Thyroid gland (tissue), 4 donors: ENCODE measurements around the gene CYP3A5. TPM values are rescaled to one million over a fixed set of nuclear protein-coding genes. Genes with fewer than 3 reads are reported as not detected.
"Not testable (repeated sequence)": the region's sequence is repeated elsewhere in the genome, so short reads cannot be mapped to it uniquely, and the experiment has no call there.

ENCODE experiments used
- DNase-seq, 2 donors: peaks; one replicate each; pipeline ENCODE4 v3.0.0-alpha.2; 2019
- H3K27ac ChIP-seq, 3 donors: fragments of 200-600 bp; sonication (generic); 1 replicate in 2 of 3; 2 replicates in 1 of 3; pipeline ENCODE4 v1.5.1; 2016 to 2019; ENCODE audit warnings: mild to moderate bottlenecking in 1 of 3, moderate library complexity in 1 of 3
- H3K27me3 ChIP-seq: fragments of 200-600 bp; sonication (generic); one replicate; pipeline ENCODE4 v1.5.1; 2019
- H3K36me3 ChIP-seq, 2 donors: fragments of 200-600 bp; sonication (generic); one replicate each; pipeline ENCODE4 v1.5.1; 2016 to 2019
- H3K4me1 ChIP-seq, 2 donors: fragments of 200-600 bp; sonication (generic); one replicate each; pipeline ENCODE4 v1.5.1; 2017 to 2019
- H3K4me3 ChIP-seq, 3 donors: fragments of 200-600 bp; sonication (generic); replicated peaks in 1 of 3; 1 replicate in 2 of 3; 2 replicates in 1 of 3; pipeline ENCODE4 v1.5.1; 2016; ENCODE audit warnings: mild to moderate bottlenecking in 1 of 3
- H3K9me3 ChIP-seq: fragments of 200-600 bp; sonication (generic); one replicate; pipeline ENCODE4 v1.5.1; 2017
- CTCF ChIP-seq, 6 experiments: fragments of 200-600 bp in 3 of 6; fragments of 450-650 bp in 3 of 6; sonication (generic) in 3 of 6; IDR thresholded peaks; one replicate each; pipeline ENCODE4 v1.5.1; 2016 to 2019; ENCODE audit warnings: antibody characterized with exemption in 6 of 6, mild to moderate bottlenecking in 2 of 6, inconsistent platforms in 1 of 6, moderate library complexity in 1 of 6
- POLR2A ChIP-seq, 2 donors: fragments of 450-650 bp; IDR thresholded peaks; one replicate each; pipeline ENCODE4 v1.6.1; 2017; ENCODE audit warnings: antibody characterized with exemption in 2 of 2, mild to moderate bottlenecking in 2 of 2, moderate library complexity in 1 of 2
- WGBS, 2 donors: methylation state at CpG; one replicate each; pipeline ENCODE4 v1.1.5; 2017; 5-methylcytosine and 5-hydroxymethylcytosine counted together
- intact Hi-C: fragments of 100-400 bp; cut with DNase I; formaldehyde crosslinking; loops from one replicate; pipeline ENCODE4 v1.15.1; 2023
- total RNA-seq, 4 donors: library from RNA; depleted of rRNA; stranded (reverse); fragments of >200 nt; gene quantifications; one replicate each; pipeline ENCODE4 v1.2.3, GENCODE V29; 2016

The CYP3A5 gene
- total RNA-seq, 4 donors from 2014 or later = 0.24 to 1.2 (median 0.73) TPM

DNA sequence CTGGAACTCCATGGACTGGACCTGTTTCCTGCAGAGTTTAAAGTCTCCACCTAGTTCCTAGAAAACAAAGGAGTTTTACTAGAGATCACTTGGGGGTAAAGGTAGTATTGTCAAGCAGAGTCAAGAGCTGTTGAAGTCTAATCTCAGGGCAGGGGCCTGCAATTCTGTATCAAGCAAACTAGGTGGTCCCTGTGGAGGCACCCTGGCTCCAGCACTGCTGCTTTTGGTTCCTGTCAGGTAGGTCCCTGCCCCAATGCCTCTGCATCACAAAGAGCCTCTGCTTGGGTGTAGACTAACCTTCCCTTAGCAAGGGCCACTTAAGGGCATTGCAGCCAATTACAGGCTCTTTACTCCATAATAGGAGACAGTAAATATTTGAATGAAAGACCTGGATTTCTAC is 40.5 kb downstream of the CYP3A5 start:
- DNase-seq = no peak
- peaks cover 0 to 3% of the 10 kb centered on the region in 2 donors for H3K4me1 ChIP-seq
- no peaks in the 10 kb centered on the region for H3K9me3 ChIP-seq
- H3K36me3 ChIP-seq = no peaks in the 10 kb centered on the region
- intact Hi-C loops = no loop called here
- TF ChIP-seq CTCF (IDR thresholded peaks at IDR 0.05) (no peak), POLR2A (IDR thresholded peaks at IDR 0.05) (no peak)
- H3K27me3 ChIP-seq = no peaks in the 10 kb centered on the region
- no peak overlapping the region for H3K27ac ChIP-seq
- H3K4me3 ChIP-seq = no peak overlapping the region

DNA sequence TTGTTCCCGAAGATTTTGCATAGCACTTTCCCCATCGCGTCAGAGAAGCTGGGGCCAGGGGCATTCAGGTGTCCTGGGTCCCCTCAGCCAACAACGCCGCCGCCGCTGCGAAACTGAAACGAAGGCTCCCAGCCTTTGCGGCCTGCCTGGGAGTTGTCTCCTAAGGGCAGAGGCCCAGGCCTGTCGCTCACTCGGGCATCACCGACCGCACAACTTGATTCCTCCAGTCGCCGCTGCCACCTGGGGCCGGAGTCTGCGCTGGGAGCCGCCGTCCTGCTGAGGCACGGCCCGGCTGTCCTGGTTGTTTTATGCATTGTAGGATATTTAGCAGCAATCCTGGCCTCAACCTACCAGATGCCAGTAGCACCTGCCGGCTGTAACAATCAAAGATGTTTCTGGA is 41.1 kb downstream of the CYP3A5 start:
- Histone ChIP-seq H3K4me1 (peaks cover 0 to 3% of the 10 kb centered on the region in 2 donors), H3K27me3 (no peaks in the 10 kb centered on the region), H3K27ac (no peak overlapping the region), H3K4me3 (no peak overlapping the region), H3K9me3 (no peaks in the 10 kb centered on the region), H3K36me3 (no peaks in the 10 kb centered on the region)
- WGBS, 2 donors = 96% methylated on average over 23 of the region's 23 CpGs
- TF ChIP-seq POLR2A (IDR thresholded peaks at IDR 0.05) (no peak), CTCF (IDR thresholded peaks at IDR 0.05) (no peak)
- DNase-seq = no peak
- intact Hi-C loops = no loop called here

- intact Hi-C loops, H3K9me3 ChIP-seq, H3K4me3 ChIP-seq, H3K27ac ChIP-seq, H3K36me3 ChIP-seq, H3K4me1 ChIP-seq, DNase-seq, H3K27me3 ChIP-seq: not testable (repeated sequence)
- 84% methylated on average over 2 of the region's 2 CpGs for WGBS, 2 donors
Measured at GRCh38 chr7:99637414-99637813, 42.4 kb downstream of the CYP3A5 start.

DNA sequence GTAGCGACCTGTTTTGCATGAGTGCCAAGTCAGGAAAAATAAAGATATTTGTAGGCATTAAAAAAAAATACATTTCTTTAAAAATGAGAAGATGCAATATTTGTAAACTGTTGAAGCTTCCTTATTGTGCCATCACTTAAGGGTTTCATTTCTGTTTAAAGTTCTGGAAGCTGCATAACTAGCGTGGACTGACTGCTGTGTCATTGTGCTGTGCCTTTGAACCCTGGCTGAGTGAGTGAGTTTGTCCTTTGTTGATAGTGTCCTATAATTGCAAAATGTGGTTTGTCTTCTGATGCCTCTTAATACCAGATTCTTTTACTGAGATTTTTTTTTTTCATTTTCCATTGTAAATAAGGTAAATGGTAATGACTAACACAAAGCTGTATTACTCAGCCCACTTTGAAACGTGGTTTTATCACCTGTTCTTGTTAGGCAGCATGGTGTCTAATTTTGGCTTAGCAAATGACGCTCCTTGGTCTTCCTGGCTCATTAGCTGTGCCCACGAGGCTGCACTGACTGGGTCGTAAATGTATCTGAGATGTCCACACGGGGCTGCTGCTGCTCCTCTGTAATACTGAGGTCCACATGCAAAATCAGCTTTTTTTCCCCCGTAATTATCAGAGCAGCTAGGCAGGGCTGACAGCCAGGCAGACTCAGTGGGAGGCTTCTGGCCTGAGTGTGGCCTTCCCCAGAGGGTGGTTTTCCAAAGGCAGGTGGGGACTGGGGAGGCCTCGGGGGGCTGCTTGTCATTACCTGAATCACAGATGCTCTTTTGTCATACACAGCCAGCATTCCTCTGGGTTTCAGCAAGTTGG is 48.3 kb downstream of the CYP3A5 start:
- no peak for DNase-seq
- no peak for TF ChIP-seq POLR2A (IDR thresholded peaks at IDR 0.05)
- TF ChIP-seq CTCF (IDR thresholded peaks at IDR 0.05) = no peak
- H3K36me3 ChIP-seq = peaks cover 30 to 45% of the 10 kb centered on the region in 2 donors
- 64 to 69% methylated on average over 9 of the region's 9 CpGs for WGBS, 2 donors
- no peak overlapping the region for H3K4me3 ChIP-seq
- peaks cover 0 to 3% of the 10 kb centered on the region in 2 donors for H3K4me1 ChIP-seq
- H3K9me3 ChIP-seq = no peaks in the 10 kb centered on the region
- no peak overlapping the region for H3K27ac ChIP-seq
- H3K27me3 ChIP-seq = no peaks in the 10 kb centered on the region
- intact Hi-C loops = no loop called here

DNA sequence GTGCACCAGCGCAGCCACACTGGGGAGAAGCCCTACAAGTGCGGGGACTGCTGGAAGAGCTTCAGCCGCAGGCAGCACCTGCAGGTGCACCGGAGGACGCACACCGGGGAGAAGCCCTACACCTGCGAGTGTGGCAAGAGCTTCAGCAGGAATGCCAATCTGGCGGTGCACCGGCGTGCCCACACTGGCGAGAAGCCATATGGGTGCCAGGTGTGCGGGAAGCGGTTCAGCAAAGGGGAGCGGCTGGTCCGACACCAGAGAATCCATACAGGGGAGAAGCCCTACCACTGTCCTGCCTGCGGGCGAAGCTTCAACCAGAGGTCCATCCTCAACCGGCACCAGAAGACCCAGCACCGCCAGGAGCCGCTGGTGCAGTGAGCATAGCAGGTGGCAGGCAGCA is 50.2 kb downstream of the CYP3A5 start:
- TF ChIP-seq POLR2A (IDR thresholded peaks at IDR 0.05) (no peak), CTCF (IDR thresholded peaks at IDR 0.05) (no peak)
- H3K4me3 ChIP-seq = no peak overlapping the region
- H3K4me1 ChIP-seq = peaks cover 0 to under 1% of the 10 kb centered on the region in 2 donors
- no peaks in the 10 kb centered on the region for H3K9me3 ChIP-seq
- whole genome bisulfite sequencing, 2 donors = 95% methylated on average over 5 to 15 of the region's 20 CpGs
- no peak for DNase-seq
- peaks cover 47 to 63% of the 10 kb centered on the region in 2 donors for H3K36me3 ChIP-seq
- H3K27ac ChIP-seq = no peak overlapping the region
- intact Hi-C loops = no loop called here
- H3K27me3 ChIP-seq = no peaks in the 10 kb centered on the region
